HepG2 (cell line): ENCODE data around the gene SLIT3. TPM values are rescaled to one million over a fixed set of nuclear protein-coding genes. Genes with fewer than 3 reads are reported as not detected.

Experiments used
- DR1 ChIP-seq: sonication (generic); formaldehyde crosslinking; IDR thresholded peaks from 2 replicates; pipeline ENCODE4 v1.8.0; 2021; ENCODE audit warnings: mild to moderate bottlenecking, missing genetic modification reagents, inconsistent platforms
- E2F5 ChIP-seq: sonication (generic); formaldehyde crosslinking; conservative IDR thresholded peaks from 2 replicates; pipeline ENCODE4 v1.4.0; 2020; ENCODE audit warnings: missing genetic modification reagents
- FOXC1 ChIP-seq: sonication (generic); formaldehyde crosslinking; IDR thresholded peaks from 2 replicates; pipeline ENCODE4 v1.8.0; 2022; ENCODE audit warnings: mild to moderate bottlenecking, missing genetic modification reagents, borderline replicate concordance
- HHEX ChIP-seq: IDR thresholded peaks from 2 replicates; pipeline ENCODE4 v1.6.1; 2016; ENCODE audit warnings: control low read depth
- HNRNPUL1 ChIP-seq: fragments of 200-400 bp; formaldehyde crosslinking; IDR thresholded peaks from 2 replicates; pipeline ENCODE4 v1.6.1; 2017; ENCODE audit warnings: low read depth, mild to moderate bottlenecking, low read length, moderate library complexity
- KAT8 ChIP-seq: IDR thresholded peaks from 2 replicates; pipeline ENCODE4 v1.6.1; 2016; ENCODE audit warnings: missing genetic modification reagents, missing compliant biosample characterization
- KLF11 ChIP-seq: IDR thresholded peaks from 2 replicates; pipeline ENCODE4 v1.6.1; 2016; ENCODE audit warnings: missing compliant biosample characterization
- KLF16 ChIP-seq, 2 experiments: sonication (generic) in 1 of 2; formaldehyde crosslinking in 1 of 2; IDR thresholded peaks; 2 replicates each; pipeline versions ENCODE4 v1.6.1 to v1.8.0; 2016 to 2023; ENCODE audit warnings: missing genetic modification reagents in 2 of 2, missing compliant biosample characterization in 1 of 2
- NONO ChIP-seq, 2 experiments: fragments of 450-650 bp in 1 of 2; sonication (generic) in 1 of 2; formaldehyde crosslinking in 1 of 2; IDR thresholded peaks in 1 of 2; conservative IDR thresholded peaks in 1 of 2; 2 replicates each; pipeline versions ENCODE4 v1.6.1 to v1.8.0; 2017 to 2022; ENCODE audit warnings: mild to moderate bottlenecking in 1 of 2, missing genetic modification reagents in 1 of 2, moderate library complexity in 1 of 2
- NR3C1 ChIP-seq: sonication (generic); formaldehyde crosslinking; IDR thresholded peaks from 2 replicates; pipeline ENCODE4 v1.4.0; 2020; ENCODE audit warnings: missing genetic modification reagents
- PRDM15 ChIP-seq: sonication (generic); formaldehyde crosslinking; IDR thresholded peaks from 2 replicates; pipeline ENCODE4 v1.4.0; 2020; ENCODE audit warnings: missing genetic modification reagents
- RNF2 ChIP-seq: fragments of 450-650 bp; conservative IDR thresholded peaks from 2 replicates; pipeline ENCODE4 v1.6.1; 2016; ENCODE audit warnings: low read depth
- SNAI1 ChIP-seq: sonication (generic); formaldehyde crosslinking; IDR thresholded peaks from 2 replicates; pipeline ENCODE4 v1.5.0; 2020; ENCODE audit warnings: mild to moderate bottlenecking, missing genetic modification reagents, borderline replicate concordance
- SOX13 ChIP-seq, 3 experiments: fragments of 450-650 bp in 1 of 3; sonication (generic) in 1 of 3; formaldehyde crosslinking in 1 of 3; IDR thresholded peaks in 2 of 3; conservative IDR thresholded peaks in 1 of 3; 2 replicates each; pipeline versions ENCODE4 v1.5.0 to v1.6.1; 2016 to 2020; ENCODE audit warnings: antibody characterized with exemption in 1 of 3, mild to moderate bottlenecking in 1 of 3, missing compliant biosample characterization in 1 of 3, missing genetic modification reagents in 1 of 3, moderate library complexity in 1 of 3
- SUZ12 ChIP-seq: fragments of 150-350 bp; IDR thresholded peaks from 2 replicates; pipeline ENCODE4 v1.6.1; 2014; ENCODE audit warnings: low read depth, low read length
- TOE1 ChIP-seq: sonication (generic); formaldehyde crosslinking; IDR thresholded peaks from 2 replicates; pipeline ENCODE4 v1.4.0; 2020; ENCODE audit warnings: mild to moderate bottlenecking, missing genetic modification reagents
- U2AF1 ChIP-seq: fragments of 200-400 bp; formaldehyde crosslinking; optimal IDR thresholded peaks from 2 replicates; pipeline ENCODE3; 2017; ENCODE audit warnings: mild to moderate bottlenecking, low read depth, low read length
- ZBTB21 ChIP-seq: sonication (generic); formaldehyde crosslinking; IDR thresholded peaks from 2 replicates; pipeline ENCODE4 v1.4.0; 2020; ENCODE audit warnings: missing genetic modification reagents
- ZNF317 ChIP-seq: sonication (generic); formaldehyde crosslinking; IDR thresholded peaks from 2 replicates; pipeline ENCODE4 v1.5.0; 2020; ENCODE audit warnings: mild to moderate bottlenecking, missing genetic modification reagents
- ZNF496 ChIP-seq: sonication (generic); formaldehyde crosslinking; IDR thresholded peaks from 2 replicates; pipeline ENCODE4 v1.8.1; 2023; ENCODE audit warnings: mild to moderate bottlenecking, moderate library complexity, missing genetic modification reagents; ENCODE audit not compliant: insufficient replicate concordance
- ZSCAN25 ChIP-seq: sonication (generic); formaldehyde crosslinking; IDR thresholded peaks from 2 replicates; pipeline ENCODE4 v1.8.0; 2022; ENCODE audit warnings: mild to moderate bottlenecking, missing genetic modification reagents
- polyA plus RNA-seq, 8 experiments: library from polyadenylated mRNA; depleted of rRNA in 3 of 8; stranded (reverse) in 7 of 8; unstranded in 1 of 8; fragments of >200 nt; fragmentation: Illumina TruSeq in 4 of 8; extraction: Trizol in 4 of 8; gene quantifications; 2 replicates each; pipeline versions ENCODE4 v1.2.1 to v1.2.3, GENCODE V29; 2011 to 2016; ENCODE audit warnings: low read depth in 4 of 8, missing spikeins in 1 of 8, mixed read lengths in 1 of 8; ENCODE audit not compliant: insufficient read depth in 1 of 8
- total RNA-seq, 5 experiments: library from RNA; depleted of rRNA; stranded (reverse); fragments of >200 nt; fragmentation: Illumina TruSeq; extraction: Trizol; gene quantifications; 2 replicates each; pipeline ENCODE4 v1.2.3, GENCODE V29; 2016; ENCODE audit warnings: low read depth in 1 of 5
- TF ChIP-seq, protein P1 (sequence below): IDR thresholded peaks from 2 replicates; pipeline ENCODE4 v1.6.1; 2018; ENCODE audit warnings: missing genetic modification reagents
- TF ChIP-seq, protein P2 (sequence below): sonication (generic); formaldehyde crosslinking; IDR thresholded peaks from 2 replicates; pipeline ENCODE4 v1.5.1; 2020; ENCODE audit warnings: missing genetic modification reagents, mild to moderate bottlenecking, borderline replicate concordance

The SLIT3 gene
- total and polyA plus RNA-seq, 2 of the 13 experiments (the other 11 are each of a cell fraction or from before 2014, with no cell fraction given) = not detected

GRCh38 chr5:168624850-168625364 lies 676.0 kb downstream of the SLIT3 start (continued):
- TF ChIP-seq PRDM15 (CRISPR knock-in tag) (no peak), ZNF496 (no peak), ZSCAN25 (CRISPR knock-in tag) (peak; percentile 39; the same call in 1 of the 2 replicates), SOX13 (IDR thresholded peaks at IDR 0.05) (peak; percentile 82), SOX13 (CRISPR knock-in tag; conservative IDR thresholded peaks at IDR 0.05 in 1 of 2, IDR thresholded peaks at IDR 0.05 in 1 of 2) (peak in 1 of 2 experiments; percentile 91; a peak in 2 of 4 replicates), DR1 (CRISPR knock-in tag) (no peak), KLF11 (CRISPR knock-in tag) (no peak), NR3C1 (CRISPR knock-in tag) (no peak), ZBTB21 (CRISPR knock-in tag) (no peak), SUZ12 (no peak), U2AF1 (no peak), KAT8 (peak; percentile 59), E2F5 (no peak), NONO (IDR thresholded peaks at IDR 0.05) (no peak), NONO (CRISPR knock-in tag; conservative IDR thresholded peaks at IDR 0.05) (peak; percentile 75; the same call in 1 of the 2 replicates), HHEX (CRISPR knock-in tag) (peak; percentile 40; the same call in 1 of the 2 replicates), HNRNPUL1 (no peak), KLF16 (CRISPR knock-in tag; IDR thresholded peaks at IDR 0.05) (peak in 1 of 2 experiments; percentile 75; a peak in 2 of 4 replicates), ZNF317 (CRISPR knock-in tag) (0 out of 2 replicates have a peak, but pooled peaks have one; percentile 49), SNAI1 (CRISPR knock-in tag) (no peak), RNF2 (no peak), TOE1 (CRISPR knock-in tag) (no peak), FOXC1 (CRISPR knock-in tag) (no peak; the same call in 1 of the 2 replicates)
- TF ChIP-seq, protein P1, sequence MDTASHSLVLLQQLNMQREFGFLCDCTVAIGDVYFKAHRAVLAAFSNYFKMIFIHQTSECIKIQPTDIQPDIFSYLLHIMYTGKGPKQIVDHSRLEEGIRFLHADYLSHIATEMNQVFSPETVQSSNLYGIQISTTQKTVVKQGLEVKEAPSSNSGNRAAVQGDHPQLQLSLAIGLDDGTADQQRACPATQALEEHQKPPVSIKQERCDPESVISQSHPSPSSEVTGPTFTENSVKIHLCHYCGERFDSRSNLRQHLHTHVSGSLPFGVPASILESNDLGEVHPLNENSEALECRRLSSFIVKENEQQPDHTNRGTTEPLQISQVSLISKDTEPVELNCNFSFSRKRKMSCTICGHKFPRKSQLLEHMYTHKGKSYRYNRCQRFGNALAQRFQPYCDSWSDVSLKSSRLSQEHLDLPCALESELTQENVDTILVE (CRISPR knock-in tag) = peak; percentile 78
- TF ChIP-seq, protein P2, sequence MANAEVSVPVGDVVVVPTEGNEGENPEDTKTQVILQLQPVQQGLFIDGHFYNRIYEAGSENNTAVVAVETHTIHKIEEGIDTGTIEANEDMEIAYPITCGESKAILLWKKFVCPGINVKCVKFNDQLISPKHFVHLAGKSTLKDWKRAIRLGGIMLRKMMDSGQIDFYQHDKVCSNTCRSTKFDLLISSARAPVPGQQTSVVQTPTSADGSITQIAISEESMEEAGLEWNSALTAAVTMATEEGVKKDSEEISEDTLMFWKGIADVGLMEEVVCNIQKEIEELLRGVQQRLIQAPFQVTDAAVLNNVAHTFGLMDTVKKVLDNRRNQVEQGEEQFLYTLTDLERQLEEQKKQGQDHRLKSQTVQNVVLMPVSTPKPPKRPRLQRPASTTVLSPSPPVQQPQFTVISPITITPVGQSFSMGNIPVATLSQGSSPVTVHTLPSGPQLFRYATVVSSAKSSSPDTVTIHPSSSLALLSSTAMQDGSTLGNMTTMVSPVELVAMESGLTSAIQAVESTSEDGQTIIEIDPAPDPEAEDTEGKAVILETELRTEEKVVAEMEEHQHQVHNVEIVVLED (CRISPR knock-in tag) = no peak
